HepG2 (cell line): Measurements from ENCODE around the gene TENT5A. TPM values are rescaled to one million over a fixed set of nuclear protein-coding genes. Genes with fewer than 3 reads are reported as not detected.
A peak's percentile ranks its signal among the peaks of the same experiment; 100 is the strongest.

Source experiments
- ATAC-seq: fragments of 200-7000 bp; cut with Tn5 transposase; 3 replicates; pipeline ENCODE4 v1.9.1; 2020; ENCODE audit warnings: mild to moderate bottlenecking, moderate library complexity
- BruUV-seq: library from RNA; stranded (reverse); fragments of 400-500 nt; replicated peaks from 2 replicates; lab custom pipeline; 2021; lab: Mats Ljungman, UMichigan
- CTCF ChIA-PET: fragments of 300-600 bp; formaldehyde crosslinking; extraction: SDS; loops from one replicate; lab custom pipeline; 2021; ENCODE audit warnings: low total read pairs, inconsistent platforms, low intra/inter-chr PET ratio; lab: Yijun Ruan, JAX
- POLR2A ChIA-PET: fragments of 350-600 bp; sonication (Branson Sonifier 250); formaldehyde crosslinking; loops from one replicate; lab custom pipeline; 2020; ENCODE audit warnings: antibody characterized with exemption, inconsistent platforms; lab: Yijun Ruan, JAX
- DNase-seq: peaks from one replicate; pipeline ENCODE4 v3.0.0-alpha.2; 2015; ENCODE audit warnings: low spot score
- FAIRE-seq: peaks from 3 replicates; lab custom pipeline; 2011; peaks lifted over from hg19 to GRCh38; lab: Jason Lieb, UNC
- H2AFZ ChIP-seq: one replicate; pipeline ENCODE4 v1.6.1; 2011; ENCODE audit warnings: low read length, inconsistent platforms
- H3K27ac ChIP-seq: fragments of 300-600 bp; 3 replicates; pipeline ENCODE4 v1.8.0; 2011; ENCODE audit warnings: mixed run types, mild to moderate bottlenecking, mixed read lengths, low read length, inconsistent platforms; ENCODE audit not compliant: insufficient read depth; ENCODE audit errors: extremely low read length
- H3K27me3 ChIP-seq, 2 experiments: fragments of 200-600 bp in 1 of 2; 2 replicates in 1 of 2; 3 replicates in 1 of 2; pipeline versions ENCODE4 v1.6.0 to v1.8.0; 2011; ENCODE audit warnings: low read length in 2 of 2, mild to moderate bottlenecking in 2 of 2, moderate library complexity in 2 of 2, inconsistent platforms in 1 of 2; ENCODE audit not compliant: insufficient read depth in 2 of 2, control insufficient read depth in 1 of 2
- H3K36me3 ChIP-seq, 2 experiments: fragments of 200-600 bp in 1 of 2; replicated peaks in 1 of 2; 2 replicates in 1 of 2; 3 replicates in 1 of 2; pipeline versions ENCODE4 v1.5.1 to v1.8.0; 2011; ENCODE audit warnings: low read length in 2 of 2, inconsistent platforms in 1 of 2; ENCODE audit not compliant: insufficient read depth in 2 of 2, control insufficient read depth in 1 of 2
- H3K4me1 ChIP-seq: 2 replicates; pipeline ENCODE4 v1.5.1; 2012; ENCODE audit warnings: low read length, inconsistent platforms; ENCODE audit not compliant: insufficient read depth
- H3K4me2 ChIP-seq: 2 replicates; pipeline ENCODE4 v1.6.0; 2011; ENCODE audit warnings: low read depth, low read length, inconsistent platforms
- H3K4me3 ChIP-seq, 3 experiments: fragments of 200-600 bp in 1 of 3; sonication (generic), shearing (Covaris generic) in 1 of 3; replicated peaks in 1 of 3; 2 replicates each; pipeline ENCODE4 v1.5.1; 2011 to 2016; ENCODE audit warnings: low read length in 3 of 3, inconsistent platforms in 2 of 3, low read depth in 2 of 3, mild to moderate bottlenecking in 2 of 3, control low read depth in 1 of 3, mixed read lengths in 1 of 3; ENCODE audit not compliant: insufficient read depth in 1 of 3
- H3K79me2 ChIP-seq: one replicate; pipeline ENCODE4 v1.6.1; 2011; ENCODE audit warnings: low read length, inconsistent platforms; ENCODE audit not compliant: insufficient read depth
- H3K9ac ChIP-seq: 2 replicates; pipeline ENCODE4 v1.6.0; 2011; ENCODE audit warnings: mild to moderate bottlenecking, low read depth, low read length, inconsistent platforms; ENCODE audit not compliant: insufficient read depth
- H3K9me3 ChIP-seq: 2 replicates; pipeline ENCODE4 v1.5.1; 2012; ENCODE audit warnings: mild to moderate bottlenecking, low read length
- H4K20me1 ChIP-seq: 2 replicates; pipeline ENCODE4 v1.6.0; 2011; ENCODE audit warnings: inconsistent platforms, mild to moderate bottlenecking, low read length, moderate library complexity; ENCODE audit not compliant: insufficient read depth
- ATF7 ChIP-seq, 2 experiments: fragments of 450-650 bp in 1 of 2; sonication (generic) in 1 of 2; formaldehyde crosslinking in 1 of 2; IDR thresholded peaks; 2 replicates each; pipeline versions ENCODE4 v1.4.0 to v1.6.1; 2016 to 2020; ENCODE audit warnings: antibody characterized with exemption in 1 of 2, mild to moderate bottlenecking in 1 of 2, missing genetic modification reagents in 1 of 2
- SOX13 ChIP-seq, 3 experiments: fragments of 450-650 bp in 1 of 3; sonication (generic) in 1 of 3; formaldehyde crosslinking in 1 of 3; IDR thresholded peaks in 2 of 3; conservative IDR thresholded peaks in 1 of 3; 2 replicates each; pipeline versions ENCODE4 v1.5.0 to v1.6.1; 2016 to 2020; ENCODE audit warnings: antibody characterized with exemption in 1 of 3, mild to moderate bottlenecking in 1 of 3, missing compliant biosample characterization in 1 of 3, missing genetic modification reagents in 1 of 3, moderate library complexity in 1 of 3
- STAG1 ChIP-seq: sonication (generic); formaldehyde crosslinking; IDR thresholded peaks from 2 replicates; pipeline ENCODE4 v1.4.0; 2020; ENCODE audit warnings: missing genetic modification reagents
- TBP ChIP-seq: sonication (generic); formaldehyde crosslinking; IDR thresholded peaks from 2 replicates; pipeline ENCODE4 v1.5.0; 2020; ENCODE audit warnings: missing genetic modification reagents
- ZFP36L2 ChIP-seq: sonication (generic); formaldehyde crosslinking; IDR thresholded peaks from 2 replicates; pipeline ENCODE4 v1.4.0; 2020; ENCODE audit warnings: missing genetic modification reagents
- ZNF615 ChIP-seq: sonication (generic); formaldehyde crosslinking; IDR thresholded peaks from 2 replicates; pipeline ENCODE4 v1.5.0; 2020; ENCODE audit warnings: mild to moderate bottlenecking, missing genetic modification reagents, borderline replicate concordance
- ZNF644 ChIP-seq: IDR thresholded peaks from 2 replicates; pipeline ENCODE4 v1.6.1; 2016; ENCODE audit warnings: low read depth
- WGBS: methylation state at CpG from one replicate; pipeline ENCODE4 v1.1.6; 2017; ENCODE audit warnings: low lambda C conversion rate; 5-methylcytosine and 5-hydroxymethylcytosine counted together
- in situ Hi-C: cut with HindIII; loops from 2 replicates; pipeline ENCODE4 v1.10.0; 2017; ENCODE audit warnings: low pct_unique_long_range_greater_than_20kb; ENCODE audit not compliant: extremely low pct_ligation_motif_present
- intact Hi-C: fragments of 100-400 bp; cut with micrococcal nuclease; formaldehyde crosslinking; loops from one replicate; pipeline ENCODE4 v1.10.0; 2022; ENCODE audit not compliant: unreplicated experiment
- polyA plus RNA-seq, 8 experiments: library from polyadenylated mRNA; depleted of rRNA in 3 of 8; stranded (reverse) in 7 of 8; unstranded in 1 of 8; fragments of >200 nt; fragmentation: Illumina TruSeq in 4 of 8; extraction: Trizol in 4 of 8; gene quantifications; 2 replicates each; pipeline versions ENCODE4 v1.2.1 to v1.2.3, GENCODE V29; 2011 to 2016; ENCODE audit warnings: low read depth in 4 of 8, missing spikeins in 1 of 8, mixed read lengths in 1 of 8; ENCODE audit not compliant: insufficient read depth in 1 of 8
- total RNA-seq, 5 experiments: library from RNA; depleted of rRNA; stranded (reverse); fragments of >200 nt; fragmentation: Illumina TruSeq; extraction: Trizol; gene quantifications; 2 replicates each; pipeline ENCODE4 v1.2.3, GENCODE V29; 2016; ENCODE audit warnings: low read depth in 1 of 5
- TF ChIP-seq, protein P1 (sequence below): sonication (generic); formaldehyde crosslinking; IDR thresholded peaks from 2 replicates; pipeline ENCODE4 v1.5.0; 2020; ENCODE audit warnings: mild to moderate bottlenecking, missing genetic modification reagents, moderate library complexity

Gene TENT5A
- total and polyA plus RNA-seq, 2 of the 13 experiments (the other 11 are each of a cell fraction or from before 2014, with no cell fraction given) = 8.0 to 13.8 TPM

DNA sequence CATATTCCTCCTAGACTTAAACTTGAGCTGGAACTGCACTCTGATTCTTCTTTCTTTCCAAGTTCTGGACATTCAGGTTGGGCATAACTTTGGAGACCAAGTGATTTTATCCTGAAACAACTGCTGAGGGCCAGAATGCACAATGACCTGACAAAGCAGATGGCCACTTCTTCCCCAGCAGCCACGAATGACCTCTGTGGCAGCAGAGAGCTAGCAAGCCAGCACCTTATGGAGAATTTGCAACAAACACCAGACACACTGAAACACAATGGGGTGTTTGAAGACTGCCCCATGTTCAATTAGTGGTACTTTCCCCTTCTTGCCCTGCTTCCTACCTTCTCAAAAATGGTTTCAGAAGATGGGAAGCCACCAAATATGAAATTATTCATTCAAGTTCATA, 4.2 kb upstream of the TENT5A start:
- ChIA-PET POLR2A (no interaction called here), CTCF (no interaction called here)
- WGBS = 67% methylated on average over 1 of the region's 1 CpG
- Histone ChIP-seq H3K9me3 (no peaks in the 10 kb centered on the region), H4K20me1 (no peaks in the 10 kb centered on the region), H3K27ac (no peak overlapping the region), H3K4me1 (peaks cover 56% of the 10 kb centered on the region), H3K79me2 (peaks cover under 1% of the 10 kb centered on the region), H3K4me3 (no peak overlapping the region), H3K36me3 (no peaks in the 10 kb centered on the region), H3K4me2 (no peak overlapping the region), H2AFZ (no peak overlapping the region), H3K9ac (no peak overlapping the region), H3K27me3 (no peaks in the 10 kb centered on the region)
- no TSS peak for BruUV-seq
- intact Hi-C loops (loop anchor here (10.0 kb wide), 1 partner anchor 372 kb away; no protein-coding TSS in a partner anchor), in situ Hi-C loops (no loop called here)
- no peak for FAIRE-seq
- TF ChIP-seq, protein P1, sequence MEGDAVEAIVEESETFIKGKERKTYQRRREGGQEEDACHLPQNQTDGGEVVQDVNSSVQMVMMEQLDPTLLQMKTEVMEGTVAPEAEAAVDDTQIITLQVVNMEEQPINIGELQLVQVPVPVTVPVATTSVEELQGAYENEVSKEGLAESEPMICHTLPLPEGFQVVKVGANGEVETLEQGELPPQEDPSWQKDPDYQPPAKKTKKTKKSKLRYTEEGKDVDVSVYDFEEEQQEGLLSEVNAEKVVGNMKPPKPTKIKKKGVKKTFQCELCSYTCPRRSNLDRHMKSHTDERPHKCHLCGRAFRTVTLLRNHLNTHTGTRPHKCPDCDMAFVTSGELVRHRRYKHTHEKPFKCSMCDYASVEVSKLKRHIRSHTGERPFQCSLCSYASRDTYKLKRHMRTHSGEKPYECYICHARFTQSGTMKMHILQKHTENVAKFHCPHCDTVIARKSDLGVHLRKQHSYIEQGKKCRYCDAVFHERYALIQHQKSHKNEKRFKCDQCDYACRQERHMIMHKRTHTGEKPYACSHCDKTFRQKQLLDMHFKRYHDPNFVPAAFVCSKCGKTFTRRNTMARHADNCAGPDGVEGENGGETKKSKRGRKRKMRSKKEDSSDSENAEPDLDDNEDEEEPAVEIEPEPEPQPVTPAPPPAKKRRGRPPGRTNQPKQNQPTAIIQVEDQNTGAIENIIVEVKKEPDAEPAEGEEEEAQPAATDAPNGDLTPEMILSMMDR (CRISPR knock-in tag) = peak; percentile 35
- no peak for TF ChIP-seq ZNF615 (CRISPR knock-in tag)
- no peak for TF ChIP-seq ZFP36L2 (CRISPR knock-in tag)
- TF ChIP-seq STAG1 = peak; percentile 54
- TF ChIP-seq SOX13 (IDR thresholded peaks at IDR 0.05) = no peak
- peak in 1 of 2 experiments; percentile 8; a peak in 1 of 4 replicates for TF ChIP-seq SOX13 (CRISPR knock-in tag; conservative IDR thresholded peaks at IDR 0.05 in 1 of 2, IDR thresholded peaks at IDR 0.05 in 1 of 2)
- TF ChIP-seq ATF7 (IDR thresholded peaks at IDR 0.05) = no peak
- TF ChIP-seq ATF7 (CRISPR knock-in tag; IDR thresholded peaks at IDR 0.05) = no peak
- TF ChIP-seq TBP (CRISPR knock-in tag) = no peak
- TF ChIP-seq ZNF644 (CRISPR knock-in tag) = 0 out of 2 replicates have a peak, but pooled peaks have one; percentile 23
- no peak for DNase-seq
- ATAC-seq = no peak
